GM12878 (cell line): ENCODE results near the gene ACSS1. TPM values are rescaled to one million over a fixed set of nuclear protein-coding genes. Genes with fewer than 3 reads are reported as not detected.

Experiments used
- ATAC-seq: fragments of 200-7000 bp; cut with Tn5 transposase; 3 replicates; pipeline ENCODE4 v1.9.1; 2020; ENCODE audit warnings: mild to moderate bottlenecking, moderate library complexity
- BruUV-seq: library from RNA; stranded (reverse); fragments of 400-500 nt; replicated peaks from 2 replicates; lab custom pipeline; 2021; lab: Mats Ljungman, UMichigan
- CTCF ChIA-PET: fragments of 300-600 bp; sonication (Branson Sonifier 250); formaldehyde crosslinking; extraction: SDS; loops from one replicate; lab custom pipeline; 2021; ENCODE audit warnings: inconsistent platforms; lab: Yijun Ruan, JAX
- POLR2A ChIA-PET: fragments of 350-600 bp; formaldehyde crosslinking; extraction: SDS; loops from one replicate; lab custom pipeline; 2021; ENCODE audit warnings: inconsistent platforms; lab: Charles Lee
- RAD21 ChIA-PET: fragments of 300-600 bp; sonication (Branson Sonifier 250); formaldehyde crosslinking; loops from one replicate; lab custom pipeline; 2023; ENCODE audit warnings: antibody characterized with exemption; ENCODE audit not compliant: unreplicated experiment; lab: Charles Lee
- SMC1A ChIA-PET: fragments of 300-600 bp; sonication (Branson Sonifier 250); formaldehyde crosslinking; loops from one replicate; lab custom pipeline; 2023; ENCODE audit not compliant: unreplicated experiment, uncharacterized antibody; lab: Charles Lee
- DNase-seq: peaks from one replicate; pipeline ENCODE4 v3.0.0-alpha.2; 2011; ENCODE audit warnings: low read depth, low spot score
- FAIRE-seq: peaks from 3 replicates; lab custom pipeline; 2011; peaks lifted over from hg19 to GRCh38; lab: Jason Lieb, UNC
- H2AFZ ChIP-seq: 2 replicates; pipeline ENCODE4 v1.6.0; 2011; ENCODE audit warnings: low read depth, low read length, control low read depth; ENCODE audit not compliant: control insufficient read depth
- H3K27ac ChIP-seq: 2 replicates; pipeline ENCODE4 v1.5.1; 2011; ENCODE audit warnings: control low read depth; ENCODE audit not compliant: control insufficient read depth, insufficient read depth
- H3K27me3 ChIP-seq, 2 experiments: replicated peaks in 1 of 2; 2 replicates each; pipeline versions ENCODE4 v1.6.0 to v1.6.1; 2011; ENCODE audit warnings: low read length in 1 of 2; ENCODE audit not compliant: control insufficient read depth in 2 of 2, insufficient read depth in 2 of 2
- H3K36me3 ChIP-seq, 2 experiments: 2 replicates each; pipeline ENCODE4 v1.5.1; 2011; ENCODE audit warnings: low read length in 1 of 2; ENCODE audit not compliant: control insufficient read depth in 2 of 2, insufficient read depth in 2 of 2
- H3K4me1 ChIP-seq: 2 replicates; pipeline ENCODE4 v1.6.1; 2011; ENCODE audit warnings: mild to moderate bottlenecking, low read length, moderate library complexity, mixed read lengths; ENCODE audit not compliant: control insufficient read depth, insufficient read depth
- H3K4me2 ChIP-seq: 2 replicates; pipeline ENCODE4 v1.6.0; 2011; ENCODE audit warnings: control low read depth; ENCODE audit not compliant: control insufficient read depth, insufficient read depth
- H3K4me3 ChIP-seq: fragments of 200-600 bp; sonication (generic); 2 replicates; pipeline ENCODE4 v1.5.1; 2016
- H3K79me2 ChIP-seq: 2 replicates; pipeline ENCODE4 v1.6.0; 2011; ENCODE audit warnings: low read length; ENCODE audit not compliant: control insufficient read depth, insufficient read depth
- H3K9ac ChIP-seq: 2 replicates; pipeline ENCODE4 v1.8.0; 2011; ENCODE audit warnings: low read length, control low read depth, mixed read lengths; ENCODE audit not compliant: control insufficient read depth, insufficient read depth
- H3K9me3 ChIP-seq: replicated peaks from 3 replicates; pipeline ENCODE4 v1.5.1; 2011; ENCODE audit warnings: mild to moderate bottlenecking, low read length; ENCODE audit not compliant: control insufficient read depth, insufficient read depth
- H4K20me1 ChIP-seq: 2 replicates; pipeline ENCODE4 v1.6.0; 2011; ENCODE audit not compliant: control insufficient read depth, insufficient read depth
- ASH2L ChIP-seq: fragments of 300-600, 200-600 bp; sonication (generic); IDR thresholded peaks from 2 replicates; pipeline ENCODE4 v1.6.1; 2017; ENCODE audit warnings: low read depth, mild to moderate bottlenecking, borderline replicate concordance
- ATF3 ChIP-seq: IDR thresholded peaks from 2 replicates; pipeline ENCODE4 v1.6.1; 2011; ENCODE audit warnings: low read depth, mild to moderate bottlenecking, low read length, moderate library complexity, borderline replicate concordance; ENCODE audit errors: extremely low read depth
- BRCA1 ChIP-seq: IDR thresholded peaks from 2 replicates; pipeline ENCODE4 v1.6.1; 2011; ENCODE audit warnings: low read depth, low read length, improper control_type of control experiment
- DPF2 ChIP-seq: fragments of 450-650 bp; IDR thresholded peaks from 2 replicates; pipeline ENCODE4 v1.6.1; 2017; ENCODE audit warnings: mild to moderate bottlenecking
- EZH2 ChIP-seq: IDR thresholded peaks from 2 replicates; pipeline ENCODE4 v1.6.1; 2012; ENCODE audit warnings: low read depth, mild to moderate bottlenecking, control low read depth, inconsistent platforms, low read length, borderline replicate concordance; ENCODE audit not compliant: control insufficient read depth
- FOS ChIP-seq: IDR thresholded peaks from 3 replicates; pipeline ENCODE4 v1.6.1; 2011; ENCODE audit warnings: borderline replicate concordance; ENCODE audit not compliant: insufficient read length; ENCODE audit errors: extremely low read depth
- GABPA ChIP-seq: IDR thresholded peaks from 2 replicates; pipeline ENCODE4 v1.6.1; 2014; ENCODE audit warnings: antibody characterized with exemption, low read depth, mild to moderate bottlenecking, inconsistent platforms
- JUNB ChIP-seq: IDR thresholded peaks from 2 replicates; pipeline ENCODE4 v1.6.1; 2016; ENCODE audit warnings: antibody characterized with exemption, mild to moderate bottlenecking
- MLLT1 ChIP-seq: fragments of 450-650 bp; IDR thresholded peaks from 2 replicates; pipeline ENCODE4 v1.6.1; 2016; ENCODE audit warnings: mild to moderate bottlenecking
- RB1 ChIP-seq: fragments of 450-650 bp; formaldehyde crosslinking; IDR thresholded peaks from 2 replicates; pipeline ENCODE4 v1.6.1; 2017; ENCODE audit warnings: mild to moderate bottlenecking, borderline replicate concordance
- RBBP5 ChIP-seq: fragments of 200-600 bp; sonication (generic); conservative IDR thresholded peaks from 2 replicates; pipeline ENCODE4 v1.6.1; 2016
- SMC3 ChIP-seq: IDR thresholded peaks from 2 replicates; pipeline ENCODE4 v1.6.1; 2011; ENCODE audit warnings: low read length, improper control_type of control experiment, borderline replicate concordance
- SREBF1 ChIP-seq: IDR thresholded peaks from 2 replicates; pipeline ENCODE4 v1.6.1; 2012; ENCODE audit warnings: mild to moderate bottlenecking, low read length
- TBL1XR1 ChIP-seq: IDR thresholded peaks from 2 replicates; pipeline ENCODE4 v1.6.1; 2012; ENCODE audit warnings: low read depth, low read length, improper control_type of control experiment
- WGBS: methylation state at CpG from one replicate; pipeline ENCODE4 v1.1.6; 2016; ENCODE audit warnings: low lambda C conversion rate; ENCODE audit not compliant: insufficient replicate concordance, insufficient coverage; ENCODE audit errors: missing lambda C conversion rate; 5-methylcytosine and 5-hydroxymethylcytosine counted together
- in situ Hi-C: fragments of 300-500 bp; cut with MboI; formaldehyde crosslinking; loops from 9 replicates; pipeline ENCODE4 v1.14.3; 2018; ENCODE audit warnings: mixed read lengths
- intact Hi-C: fragments of 100-400 bp; cut with micrococcal nuclease; formaldehyde crosslinking; loops from one replicate; pipeline ENCODE4 v1.14.2; 2022; ENCODE audit not compliant: unreplicated experiment
- polyA plus RNA-seq, 11 experiments: library from polyadenylated mRNA; depleted of rRNA in 4 of 11; unstranded in 6 of 11; stranded (reverse) in 5 of 11; fragments of >200 nt; fragmentation: Nextera tagmentation in 4 of 11; fragmentation: Illumina TruSeq in 1 of 11; extraction: Ambion mirVana in 4 of 11; extraction: Trizol in 1 of 11; gene quantifications; 1 replicate in 1 of 11; 2 replicates in 10 of 11; pipeline versions ENCODE4 v1.2.1 to v1.2.3, GENCODE V29; 2011 to 2016; ENCODE audit warnings: inconsistent platforms in 2 of 11, missing spikeins in 2 of 11, low read depth in 1 of 11
- total RNA-seq, 4 experiments: library from RNA; depleted of rRNA in 3 of 4; stranded (reverse); fragments of >200 nt in 3 of 4; fragmentation: Illumina TruSeq in 1 of 4; extraction: Trizol in 1 of 4; gene quantifications; 2 replicates each; pipeline versions ENCODE4 v1.2.1 to v1.2.3, GENCODE V29; 2013 to 2021
- TF ChIP-seq, protein P1 (sequence below): IDR thresholded peaks from 2 replicates; pipeline ENCODE4 v1.6.1; 2012; ENCODE audit warnings: low read depth, low read length, improper control_type of control experiment
- TF ChIP-seq, protein P2 (sequence below): fragments of 450-650 bp; IDR thresholded peaks from 2 replicates; pipeline ENCODE4 v1.6.1; 2017; ENCODE audit warnings: low read depth, mild to moderate bottlenecking, moderate library complexity

Gene ACSS1
- total and polyA plus RNA-seq, 10 of the 15 experiments (the other 5 are each of a cell fraction or from before 2014, with no cell fraction given) = 1.3 to 44.9 (median 31.1) TPM

- POLR2A ChIA-PET = no interaction called here
These were observed 87.2 kb downstream of the ACSS1 start for GRCh38 chr20:24970754-24971153.

DNA sequence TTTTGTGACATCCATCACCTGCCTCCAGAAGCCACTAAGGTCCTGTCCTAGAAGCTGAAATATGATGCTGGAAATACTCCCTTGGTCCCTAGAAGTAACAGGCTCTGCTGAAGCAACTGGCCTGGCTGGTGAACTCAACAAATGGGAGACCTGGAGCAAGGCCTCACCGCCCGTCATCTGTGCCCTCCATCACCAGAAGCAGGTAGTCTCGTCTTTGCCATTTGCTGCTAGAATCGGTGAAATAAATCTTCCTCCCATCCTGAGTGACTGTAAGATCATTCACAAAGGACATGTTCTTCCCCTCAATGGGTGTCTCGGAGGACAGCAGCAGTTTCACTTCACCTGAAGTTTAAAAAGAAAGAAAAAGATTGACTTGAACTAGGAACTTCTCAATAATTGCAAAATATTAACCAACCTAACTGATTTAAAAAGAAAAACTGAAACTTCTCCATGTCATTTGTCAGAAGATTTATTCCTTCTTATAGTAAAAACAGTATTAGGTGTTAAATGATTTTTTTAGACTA lies 87.8 kb downstream of the ACSS1 start:
- no peak for DNase-seq
- intact Hi-C loops (no loop called here), in situ Hi-C loops (loop anchor here (5.0 kb wide), 1 partner anchor 52 kb away; no protein-coding TSS in a partner anchor)
- POLR2A ChIA-PET = no interaction called here
- no peak for FAIRE-seq
- Histone ChIP-seq H3K79me2 (no peaks in the 10 kb centered on the region), H4K20me1 (no peaks in the 10 kb centered on the region), H3K9me3 (no peaks in the 10 kb centered on the region), H3K27ac (no peak overlapping the region), H3K4me1 (no peaks in the 10 kb centered on the region), H2AFZ (no peak overlapping the region), H3K9ac (no peak overlapping the region), H3K27me3 (no peaks in the 10 kb centered on the region), H3K4me2 (no peak overlapping the region), H3K36me3 (peaks cover 28 to 30% of the 10 kb centered on the region in 2 experiments), H3K4me3 (no peak overlapping the region)
- RAD21 ChIA-PET = no interaction called here
- ATAC-seq = no peak
- SMC1A ChIA-PET = no interaction called here
- 86% methylated on average over 5 of the region's 5 CpGs for WGBS
- no TSS peak for BruUV-seq
- CTCF ChIA-PET = no interaction called here
- TF ChIP-seq MLLT1 (no peak), BRCA1 (no peak), GABPA (no peak), RBBP5 (no peak), SREBF1 (no peak), RB1 (no peak), EZH2 (no peak), ATF3 (no peak), DPF2 (no peak)
- TF ChIP-seq, protein P1, sequence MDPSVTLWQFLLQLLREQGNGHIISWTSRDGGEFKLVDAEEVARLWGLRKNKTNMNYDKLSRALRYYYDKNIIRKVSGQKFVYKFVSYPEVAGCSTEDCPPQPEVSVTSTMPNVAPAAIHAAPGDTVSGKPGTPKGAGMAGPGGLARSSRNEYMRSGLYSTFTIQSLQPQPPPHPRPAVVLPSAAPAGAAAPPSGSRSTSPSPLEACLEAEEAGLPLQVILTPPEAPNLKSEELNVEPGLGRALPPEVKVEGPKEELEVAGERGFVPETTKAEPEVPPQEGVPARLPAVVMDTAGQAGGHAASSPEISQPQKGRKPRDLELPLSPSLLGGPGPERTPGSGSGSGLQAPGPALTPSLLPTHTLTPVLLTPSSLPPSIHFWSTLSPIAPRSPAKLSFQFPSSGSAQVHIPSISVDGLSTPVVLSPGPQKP = no peak
- TF ChIP-seq, protein P2, sequence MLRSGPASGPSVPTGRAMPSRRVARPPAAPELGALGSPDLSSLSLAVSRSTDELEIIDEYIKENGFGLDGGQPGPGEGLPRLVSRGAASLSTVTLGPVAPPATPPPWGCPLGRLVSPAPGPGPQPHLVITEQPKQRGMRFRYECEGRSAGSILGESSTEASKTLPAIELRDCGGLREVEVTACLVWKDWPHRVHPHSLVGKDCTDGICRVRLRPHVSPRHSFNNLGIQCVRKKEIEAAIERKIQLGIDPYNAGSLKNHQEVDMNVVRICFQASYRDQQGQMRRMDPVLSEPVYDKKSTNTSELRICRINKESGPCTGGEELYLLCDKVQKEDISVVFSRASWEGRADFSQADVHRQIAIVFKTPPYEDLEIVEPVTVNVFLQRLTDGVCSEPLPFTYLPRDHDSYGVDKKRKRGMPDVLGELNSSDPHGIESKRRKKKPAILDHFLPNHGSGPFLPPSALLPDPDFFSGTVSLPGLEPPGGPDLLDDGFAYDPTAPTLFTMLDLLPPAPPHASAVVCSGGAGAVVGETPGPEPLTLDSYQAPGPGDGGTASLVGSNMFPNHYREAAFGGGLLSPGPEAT = no peak

More at GRCh38 chr20:24970754-24971153, 87.2 kb downstream of the ACSS1 start:
- H4K20me1 ChIP-seq = no peaks in the 10 kb centered on the region
- intact Hi-C loops = no loop called here
- peaks cover 26 to 28% of the 10 kb centered on the region in 2 experiments for H3K36me3 ChIP-seq
- TF ChIP-seq ASH2L = no peak
- TF ChIP-seq TBL1XR1 = no peak
- no peak for TF ChIP-seq JUNB
- TF ChIP-seq SMC3 = no peak
- no peak for TF ChIP-seq FOS
- in situ Hi-C loops = loop anchor here (5.0 kb wide), 1 partner anchor 52 kb away; no protein-coding TSS in a partner anchor
- FAIRE-seq = no peak
- no peaks in the 10 kb centered on the region for H3K79me2 ChIP-seq
- ChIA-PET SMC1A (no interaction called here), RAD21 (no interaction called here), CTCF (no interaction called here)
- no peak overlapping the region for H3K9ac ChIP-seq
- H3K4me1 ChIP-seq = no peaks in the 10 kb centered on the region
- no peak overlapping the region for H3K27ac ChIP-seq
- no TSS peak for BruUV-seq
- H3K4me2 ChIP-seq = no peak overlapping the region
- no peak for ATAC-seq
- H3K27me3 ChIP-seq = no peaks in the 10 kb centered on the region
- no peak overlapping the region for H3K4me3 ChIP-seq
- DNase-seq = no peak
- H2AFZ ChIP-seq = no peak overlapping the region
- 92% methylated on average over 8 of the region's 8 CpGs for WGBS
- H3K9me3 ChIP-seq = no peaks in the 10 kb centered on the region
